ENCODE results near the gene UPK3BL1.
"Not testable (repeated sequence)": the region's sequence is repeated elsewhere in the genome, so short reads cannot be mapped to it uniquely, and the experiment has no call there.

GRCh38 chr7:102649924-102650323 is 7.3 kb upstream of the UPK3BL1 start, which contains the start of gene SPDYE2B:
- TF ChIP-seq CTCF, POLR2A (IDR thresholded peaks at IDR 0.05): not testable (repeated sequence)
